Measurements from ENCODE around the gene SNX13.

- no peak for TF ChIP-seq CTCF (IDR thresholded peaks at IDR 0.05; ENCODE audit: poor library complexity)
- no peak for TF ChIP-seq EZH2phosphoT487 (IDR thresholded peaks at IDR 0.05; ENCODE audit: low read depth, severe bottlenecking, unreplicated experiment)
- no peak for TF ChIP-seq EZH2 (IDR thresholded peaks at IDR 0.05; ENCODE audit: borderline replicate concordance)
Observed at GRCh38 chr7:17844022-17844421, 96.3 kb downstream of the SNX13 start.

All from hepatocyte (in vitro differentiated cells).